NCI-H1417 treated with DMSO at 0.1 percent for 48 hours (cell line): ENCODE measurements around the gene ANKRD23.
A peak's percentile ranks its signal among the peaks of the same experiment; 100 is the strongest.
"Not testable (repeated sequence)": the region's sequence is repeated elsewhere in the genome, so short reads cannot be mapped to it uniquely, and the experiment has no call there.

ENCODE experiments used
- DNase-seq: peaks from one replicate; lab custom pipeline; 2025; lab: John Stamatoyannopoulos, UW

Gene ANKRD23

DNA sequence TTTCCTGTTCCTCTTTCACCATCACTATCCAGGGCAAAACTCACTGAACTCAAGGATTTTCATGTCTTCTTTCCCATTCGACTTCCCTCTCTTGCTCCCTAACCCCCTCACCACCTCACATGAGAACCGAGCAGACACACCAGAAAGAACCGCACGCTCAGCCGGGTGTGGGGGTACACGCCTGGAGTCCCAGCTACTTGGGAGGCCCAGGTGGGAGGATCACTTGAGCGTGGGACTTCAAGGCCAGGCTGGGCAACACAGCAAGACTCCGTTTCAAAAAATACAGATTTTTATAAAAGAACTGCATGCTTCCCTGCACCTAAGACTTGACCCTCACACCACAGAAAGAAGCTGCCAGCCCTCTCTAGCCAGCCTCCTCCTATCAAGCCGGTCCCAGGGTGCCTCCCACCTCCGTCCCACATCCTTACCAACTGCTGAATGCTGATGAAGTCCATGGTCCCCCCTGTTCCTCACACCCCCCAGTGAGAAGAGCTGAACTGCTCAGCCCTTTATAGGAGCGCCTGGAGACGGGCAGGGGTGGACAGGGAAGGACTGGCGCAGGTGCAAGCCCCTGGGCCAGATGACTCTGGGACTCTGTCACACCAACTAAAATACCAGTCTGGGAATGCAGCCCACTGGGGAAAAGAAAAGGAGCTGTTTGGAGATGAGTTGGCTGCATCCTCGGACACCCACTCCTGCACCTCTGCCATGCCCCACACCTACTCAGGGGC lies at the start of gene ANKRD23:
Gene ANKRD23 (minus strand): TSS at position 484 of the 731 bp plus-strand sequence. CDS start 29 bp downstream, at position 455.
- no peak for DNase-seq

DNA sequence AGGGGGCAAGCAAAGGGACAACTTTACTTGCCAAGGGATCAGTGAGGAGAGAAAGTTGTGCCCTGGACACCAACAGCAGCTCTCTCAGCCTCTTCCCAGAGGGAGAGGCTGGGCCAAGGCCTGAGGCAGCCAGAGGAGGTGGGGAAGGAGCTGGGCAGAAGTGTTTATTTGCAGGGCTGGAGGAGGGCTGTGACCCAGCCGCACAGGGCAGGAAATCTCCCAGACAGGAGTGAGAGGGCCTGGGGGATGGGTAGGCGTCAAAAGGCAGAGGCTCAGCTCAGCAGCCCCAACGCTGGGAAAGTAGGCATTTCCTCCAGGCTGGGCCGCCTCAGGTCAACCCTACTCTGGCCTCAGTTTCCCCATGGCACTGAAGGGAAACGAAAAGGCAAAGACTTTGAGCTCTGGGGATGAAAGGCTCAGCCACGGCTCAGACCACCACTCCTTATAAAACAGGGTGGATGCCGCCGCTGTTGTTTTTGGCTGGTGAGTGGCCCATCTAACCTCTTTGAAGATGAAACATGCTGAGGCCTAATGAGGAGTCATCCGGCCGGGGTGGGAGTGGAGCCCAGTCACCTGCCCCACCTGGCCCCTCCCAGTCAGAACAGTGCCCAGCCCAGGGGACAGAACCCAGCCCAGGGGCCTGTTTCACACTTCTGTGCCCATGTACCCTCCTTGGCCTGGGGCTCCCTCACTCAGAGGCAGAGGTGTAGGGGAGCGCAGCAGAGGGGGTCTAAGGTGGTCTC lies 47.9 kb upstream of the ANKRD23 start:
- DNase-seq, result no peak

DNA sequence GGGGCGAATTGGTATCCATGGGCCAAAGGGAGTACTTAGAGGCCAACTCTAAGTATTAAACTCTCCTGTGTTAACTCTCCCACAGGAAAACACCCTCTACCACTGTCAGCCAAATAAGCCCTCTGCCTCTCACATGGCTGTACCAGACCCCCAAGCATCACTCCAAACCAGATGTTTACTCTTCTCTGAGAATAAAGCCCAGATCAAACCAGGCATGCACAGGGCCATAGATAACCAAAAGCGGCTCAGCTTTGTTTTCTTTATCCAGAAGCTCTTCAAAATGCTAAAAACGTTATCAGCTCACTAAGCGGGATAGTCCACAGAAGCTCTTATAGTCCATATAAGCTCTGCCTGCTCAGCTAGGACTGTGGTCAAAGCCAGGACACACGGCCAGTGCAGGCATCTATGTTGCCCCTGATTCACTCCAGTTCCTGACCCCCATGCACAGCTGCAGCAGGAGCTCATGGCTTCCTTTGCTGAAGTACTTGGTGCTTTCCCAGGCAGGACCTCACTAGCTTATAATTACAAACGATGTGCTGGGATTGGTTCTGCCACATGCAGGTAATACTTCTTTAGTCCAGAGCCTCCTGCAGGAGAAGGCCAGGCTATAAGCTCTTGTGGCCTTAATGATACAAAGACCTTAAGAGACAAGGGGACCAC lies 47.0 kb upstream of the ANKRD23 start:
- DNase-seq, result no peak

DNA sequence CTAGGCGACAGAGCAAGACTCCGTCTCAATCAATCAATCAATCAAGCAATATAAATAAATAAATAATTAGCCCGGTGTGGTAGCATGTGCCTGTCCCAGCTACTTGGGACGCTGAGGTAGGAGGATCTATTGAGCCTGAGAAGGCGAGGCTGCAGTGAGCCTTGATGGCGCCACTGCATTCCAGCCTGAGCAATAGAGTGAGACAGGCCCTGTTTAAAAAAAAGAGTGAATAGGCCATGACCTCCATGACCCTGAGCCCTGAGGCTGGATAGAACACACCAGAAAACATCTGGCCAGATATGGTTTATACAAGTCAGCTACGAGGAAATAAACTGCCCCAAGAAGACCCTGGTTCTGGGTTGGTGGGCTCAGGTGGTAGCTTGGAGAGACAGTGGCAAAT lies 46.4 kb upstream of the ANKRD23 start:
- DNase-seq, result no peak

DNA sequence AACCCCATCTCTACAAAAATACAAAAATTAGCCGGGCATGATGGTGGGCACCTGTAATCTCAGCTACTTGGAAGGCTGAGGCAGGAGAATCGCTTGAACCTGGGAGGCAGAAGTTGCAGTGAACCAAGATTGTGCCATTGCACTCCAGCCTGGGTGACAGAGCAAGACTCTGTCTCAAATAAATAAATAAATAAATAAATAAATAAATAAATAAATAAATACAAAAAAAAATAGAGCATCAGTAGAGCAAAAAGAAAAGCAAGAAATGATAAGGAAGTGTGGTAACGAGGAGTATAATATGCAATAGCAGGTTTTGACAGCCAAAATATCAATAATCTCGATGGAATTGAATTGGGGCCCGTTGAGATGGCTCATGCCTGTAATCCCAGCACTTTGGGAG lies 45.7 kb upstream of the ANKRD23 start:
- not testable (repeated sequence) for DNase-seq

DNA sequence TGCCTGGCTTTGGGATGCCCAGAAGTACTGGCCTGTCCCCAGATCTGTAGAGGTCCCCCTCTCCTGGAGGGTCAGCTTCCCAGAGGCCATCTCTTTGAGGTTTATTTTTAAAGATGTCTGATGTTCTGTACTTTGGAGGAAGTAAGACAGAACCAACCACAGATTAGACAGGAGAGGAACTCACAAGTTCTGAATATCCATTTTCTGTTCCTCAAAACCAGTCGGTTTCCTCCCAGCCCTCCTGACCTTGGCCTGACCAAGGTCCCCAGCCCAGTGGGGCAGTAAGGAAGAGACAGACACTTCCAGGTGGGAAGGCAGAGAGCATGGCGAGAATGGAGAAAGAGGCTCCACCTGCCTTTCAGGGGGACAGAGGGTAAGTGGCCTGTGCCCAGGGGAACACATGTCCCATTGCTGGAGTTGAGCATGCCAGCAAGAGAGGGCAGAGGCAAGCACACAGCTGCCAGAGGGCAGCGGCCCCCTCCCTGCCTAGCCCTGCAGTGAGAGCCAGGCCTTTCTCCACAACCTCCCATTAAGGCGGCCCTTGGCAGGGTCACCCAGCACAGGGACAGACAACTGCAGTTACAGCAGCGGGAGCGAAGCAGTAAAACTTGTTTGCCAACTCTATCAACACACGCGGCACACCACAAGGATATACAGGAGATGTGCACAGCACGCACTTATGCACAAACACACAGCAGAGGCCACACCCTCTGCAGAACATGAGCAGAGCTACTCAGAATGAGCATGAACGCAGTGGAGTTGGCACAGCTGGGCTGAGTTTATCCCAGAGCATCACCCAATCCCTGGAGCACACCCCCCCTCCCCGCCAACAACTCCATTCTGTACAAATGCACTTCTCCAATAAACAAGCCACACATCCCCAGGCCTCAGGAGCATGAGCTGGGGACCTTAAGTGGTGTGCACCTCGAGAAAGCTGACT lies 44.5 kb upstream of the ANKRD23 start:
- DNase-seq, result peak; percentile 44

DNA sequence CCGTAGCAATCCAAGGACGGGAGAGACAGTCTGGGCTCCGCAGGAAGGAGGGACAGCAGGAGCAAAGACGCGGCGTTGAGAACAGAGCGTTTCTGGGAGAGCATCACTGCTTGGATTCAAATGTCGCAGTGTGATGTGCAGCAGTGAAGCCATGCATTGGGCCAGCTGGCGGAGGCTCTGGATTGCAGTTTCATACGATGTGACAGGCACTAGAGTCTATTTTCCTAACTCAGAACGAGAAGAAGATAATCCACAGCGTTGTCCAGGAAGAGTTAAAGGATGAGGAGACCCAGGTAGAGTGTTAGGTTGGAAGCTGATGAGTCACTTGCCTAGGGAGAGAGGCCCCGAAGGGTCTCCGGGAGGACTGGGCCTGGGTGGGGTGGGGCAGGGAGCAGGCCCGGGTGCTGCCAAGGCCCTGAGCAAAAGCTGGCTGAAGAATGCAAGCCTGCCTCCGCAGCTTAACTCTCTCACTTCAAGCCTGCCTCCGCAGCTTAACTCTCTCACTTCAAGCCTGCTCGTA lies 43.7 kb upstream of the ANKRD23 start:
- DNase-seq, result no peak

DNA sequence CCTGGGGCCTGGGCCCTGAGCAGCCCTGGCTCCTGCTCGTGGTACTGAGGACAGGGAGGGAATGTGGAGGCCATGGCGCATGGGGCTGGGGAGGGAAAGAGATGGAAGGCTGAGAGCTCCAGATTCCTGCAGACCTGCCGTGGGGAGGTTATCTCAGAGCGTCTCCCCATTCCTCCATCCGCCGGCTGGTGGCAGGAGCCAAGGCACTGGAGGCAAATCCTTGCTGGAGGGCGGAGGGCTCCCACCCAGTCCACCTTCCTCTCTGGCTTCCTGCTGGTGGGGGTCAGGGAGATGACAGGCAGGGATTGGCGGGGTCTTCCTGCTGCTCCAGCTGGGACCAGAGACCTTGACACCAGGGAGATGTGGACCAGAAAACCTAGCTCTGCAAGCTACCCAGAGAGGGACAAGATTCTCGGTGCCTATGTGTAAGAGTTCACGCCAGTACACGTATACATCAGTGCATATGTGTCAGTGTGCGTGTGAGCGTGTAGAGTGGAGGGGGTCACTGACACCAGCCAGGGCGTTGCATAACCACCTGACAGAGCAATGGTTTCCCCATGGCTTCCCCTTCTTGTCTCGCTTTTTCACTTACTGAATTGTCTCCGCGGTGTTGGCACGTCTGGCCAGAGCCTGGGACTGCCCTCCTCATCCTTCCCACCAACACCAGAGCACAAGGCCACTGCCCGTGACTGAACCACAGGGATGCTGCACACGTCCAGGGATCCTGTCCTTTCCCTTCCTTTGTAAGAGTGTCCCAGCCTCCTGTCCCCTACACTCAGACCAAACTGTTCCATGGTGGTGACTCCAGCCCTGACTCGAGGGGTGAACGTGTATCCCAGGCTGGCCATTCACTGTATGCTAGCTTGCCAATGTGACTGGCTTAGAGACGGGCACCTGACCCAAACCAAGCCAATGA lies 41.9 kb upstream of the ANKRD23 start:
- DNase-seq, result no peak

DNA sequence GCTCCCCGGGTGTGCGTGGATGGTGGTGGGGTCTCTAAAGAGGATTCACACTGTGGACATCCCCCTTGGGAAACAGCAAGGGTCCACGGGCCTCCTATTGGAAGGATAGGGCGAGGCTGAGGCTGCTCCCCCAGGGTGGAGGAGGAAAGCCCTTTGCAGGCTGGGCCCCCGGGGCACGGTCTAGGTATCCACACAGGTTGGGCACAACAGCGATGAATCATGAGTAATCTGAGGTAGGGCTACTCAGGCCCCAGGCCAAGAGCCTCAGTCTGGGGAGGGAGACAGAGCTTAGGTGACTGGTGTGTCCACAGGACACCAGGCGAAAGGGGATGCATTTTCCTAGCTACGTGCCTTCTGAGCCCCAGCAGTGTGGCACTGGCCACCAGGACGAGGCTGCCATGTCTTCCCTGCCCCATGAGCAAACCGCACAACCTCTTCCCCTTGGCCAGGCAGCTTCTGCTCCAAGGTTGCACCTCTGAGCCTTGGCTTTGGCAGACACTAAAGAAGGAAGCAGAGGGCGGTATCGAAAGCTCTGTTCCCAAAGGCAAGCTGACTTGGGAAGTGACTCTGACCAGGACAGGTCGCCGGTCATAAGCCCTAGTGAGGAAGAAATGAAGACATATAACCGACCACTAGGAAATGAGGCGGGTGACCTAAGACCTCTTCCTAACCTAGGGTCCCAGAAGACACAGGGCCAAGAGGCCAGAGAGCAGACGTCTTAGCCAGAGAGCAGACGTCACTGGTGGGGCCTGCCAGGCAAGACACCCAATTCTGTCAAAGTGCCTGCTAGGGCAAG lies 40.7 kb upstream of the ANKRD23 start:
- no peak for DNase-seq

DNA sequence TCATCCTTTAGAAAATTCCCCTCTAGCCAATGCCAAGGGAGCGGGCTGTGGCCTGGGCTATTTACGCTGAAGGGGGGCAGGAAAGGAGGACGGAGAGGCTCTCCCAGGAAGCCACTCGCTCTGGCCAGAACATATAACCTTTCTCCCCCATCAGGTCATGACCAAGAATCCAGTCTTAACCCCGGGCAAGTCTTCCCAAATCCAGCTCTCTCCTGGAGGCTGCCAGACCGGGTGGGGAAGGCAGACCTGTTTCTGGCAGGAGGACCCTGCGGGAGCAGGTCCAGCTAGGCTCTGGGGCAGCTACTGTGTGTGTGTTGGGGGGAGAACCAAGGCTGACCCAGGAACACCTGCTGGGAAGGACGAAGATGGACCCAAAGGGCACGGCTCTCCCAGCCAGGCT lies 39.5 kb upstream of the ANKRD23 start:
- DNase-seq, result no peak

DNA sequence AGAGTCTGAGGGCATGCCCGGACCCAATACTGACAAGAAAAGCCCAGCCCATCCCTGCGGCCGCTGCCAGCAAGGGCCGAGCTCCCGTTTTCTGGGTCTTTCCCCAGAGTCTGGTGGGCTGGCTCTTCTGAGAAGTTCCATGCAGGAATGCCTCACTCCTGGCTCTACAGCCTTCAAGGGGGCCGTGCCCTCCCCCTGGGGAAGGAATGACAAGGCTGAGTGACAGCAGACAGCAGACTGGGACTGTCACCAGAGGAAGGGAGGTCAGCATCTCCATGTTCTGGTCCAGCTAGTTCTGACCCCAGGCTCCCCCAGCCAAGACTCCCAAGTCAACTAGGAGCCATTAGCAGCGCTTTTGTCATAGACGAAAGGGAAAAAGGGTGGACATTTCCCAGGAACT lies 39.1 kb upstream of the ANKRD23 start:
- DNase-seq, result no peak

DNA sequence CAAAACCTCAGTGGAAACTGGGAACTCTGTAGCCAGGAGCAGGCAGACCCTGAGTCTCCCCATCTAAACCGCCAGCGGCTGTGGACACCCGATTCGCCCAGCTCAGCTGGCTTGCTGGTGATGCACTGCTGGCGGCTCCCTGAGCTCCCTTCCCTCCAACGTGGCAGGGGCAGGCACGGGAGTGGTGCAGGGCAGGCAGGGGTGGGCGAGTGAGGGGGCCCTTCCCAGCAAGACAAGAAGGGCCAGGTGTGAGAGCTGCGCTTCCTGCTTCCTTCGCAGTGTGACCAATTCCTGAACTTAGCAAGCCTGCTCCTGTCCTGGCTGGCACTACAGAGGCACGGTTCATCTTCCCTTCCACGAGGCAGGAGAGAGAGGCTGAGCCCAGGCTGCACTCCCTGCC lies 38.4 kb upstream of the ANKRD23 start:
- DNase-seq, result no peak

DNA sequence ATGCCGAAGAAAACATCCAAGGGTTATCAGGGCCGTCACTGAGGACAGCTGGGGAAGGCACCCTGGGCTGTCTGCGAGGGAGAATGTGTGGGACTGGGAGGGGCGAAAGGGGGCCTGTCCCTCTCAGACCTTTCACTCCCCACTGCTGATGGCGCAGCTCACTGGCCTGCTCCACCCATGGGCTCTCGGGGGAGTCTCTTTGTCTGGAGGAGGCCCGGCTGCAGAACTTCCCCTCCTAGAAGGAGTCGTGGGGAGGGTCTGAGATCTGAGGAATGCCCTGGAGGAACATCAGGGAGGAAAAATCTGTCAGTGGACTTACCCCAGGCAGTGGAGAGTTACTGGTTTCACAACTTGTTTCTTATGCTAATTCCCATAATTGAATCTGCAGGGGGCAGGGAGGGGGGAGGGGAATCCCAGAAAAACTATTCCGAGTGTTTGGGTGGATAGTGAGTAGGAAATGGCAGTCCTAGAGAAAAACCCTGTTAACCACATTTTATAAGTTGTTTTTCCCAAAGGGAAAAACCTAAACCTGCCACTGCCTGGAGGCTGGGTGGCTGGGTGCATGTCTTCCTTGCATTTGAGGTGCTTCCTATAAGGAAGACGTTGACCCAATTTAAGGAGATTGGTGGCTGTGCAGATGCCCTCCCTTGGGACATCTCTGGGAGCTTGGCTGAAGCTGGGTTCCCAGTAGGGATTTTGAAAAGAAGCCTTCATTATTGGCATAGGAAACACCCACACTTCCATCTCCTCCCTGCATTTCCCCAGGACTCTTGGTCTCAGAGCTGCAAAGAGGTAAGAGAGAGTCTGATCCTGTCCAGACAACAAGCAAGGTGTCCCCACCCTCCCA lies 37.8 kb upstream of the ANKRD23 start:
- DNase-seq, result no peak

DNA sequence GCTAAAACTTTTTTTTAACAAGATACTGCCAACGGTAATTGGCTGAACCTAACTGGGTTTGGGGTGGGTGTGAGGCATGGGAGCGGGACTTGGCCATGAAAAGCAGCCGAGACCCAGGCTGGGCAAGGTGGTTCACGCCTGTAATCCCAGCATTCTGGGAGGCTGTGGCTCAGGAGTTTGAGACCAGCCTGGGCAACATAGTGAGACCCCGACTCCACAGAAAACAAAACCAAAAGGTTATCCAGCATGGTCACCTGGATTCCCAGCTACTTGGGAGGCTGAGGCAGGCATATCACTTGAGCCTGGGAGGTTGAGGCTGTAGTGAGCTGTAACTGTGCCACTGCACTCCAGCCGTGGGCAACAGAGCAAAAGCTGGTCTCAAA lies 37.1 kb upstream of the ANKRD23 start:
- DNase-seq, result no peak

DNA sequence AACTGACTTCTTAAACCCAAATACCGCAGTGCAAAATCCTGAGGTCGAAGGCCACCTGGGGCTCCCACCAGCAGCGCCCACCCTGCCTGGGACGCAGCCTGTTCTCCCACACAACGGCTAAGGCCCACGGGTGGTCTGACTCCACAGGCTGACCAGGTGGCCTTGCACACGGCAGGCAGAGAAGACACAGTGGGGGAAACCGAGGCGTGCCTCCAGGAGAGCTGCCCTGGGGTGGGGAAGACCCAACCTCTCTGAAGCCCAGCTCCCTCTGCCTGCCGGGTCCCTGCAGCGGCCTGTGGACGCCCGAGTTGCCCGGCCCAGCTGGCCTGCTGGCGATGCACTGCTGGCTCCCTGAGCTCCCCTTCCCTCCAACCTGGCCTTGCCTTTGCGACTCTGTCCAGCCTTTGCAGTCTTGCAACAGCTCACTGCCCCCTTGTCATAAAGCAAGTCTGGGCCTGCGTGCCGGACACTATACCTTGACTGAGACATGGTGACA lies 35.8 kb upstream of the ANKRD23 start:
- no peak for DNase-seq

DNA sequence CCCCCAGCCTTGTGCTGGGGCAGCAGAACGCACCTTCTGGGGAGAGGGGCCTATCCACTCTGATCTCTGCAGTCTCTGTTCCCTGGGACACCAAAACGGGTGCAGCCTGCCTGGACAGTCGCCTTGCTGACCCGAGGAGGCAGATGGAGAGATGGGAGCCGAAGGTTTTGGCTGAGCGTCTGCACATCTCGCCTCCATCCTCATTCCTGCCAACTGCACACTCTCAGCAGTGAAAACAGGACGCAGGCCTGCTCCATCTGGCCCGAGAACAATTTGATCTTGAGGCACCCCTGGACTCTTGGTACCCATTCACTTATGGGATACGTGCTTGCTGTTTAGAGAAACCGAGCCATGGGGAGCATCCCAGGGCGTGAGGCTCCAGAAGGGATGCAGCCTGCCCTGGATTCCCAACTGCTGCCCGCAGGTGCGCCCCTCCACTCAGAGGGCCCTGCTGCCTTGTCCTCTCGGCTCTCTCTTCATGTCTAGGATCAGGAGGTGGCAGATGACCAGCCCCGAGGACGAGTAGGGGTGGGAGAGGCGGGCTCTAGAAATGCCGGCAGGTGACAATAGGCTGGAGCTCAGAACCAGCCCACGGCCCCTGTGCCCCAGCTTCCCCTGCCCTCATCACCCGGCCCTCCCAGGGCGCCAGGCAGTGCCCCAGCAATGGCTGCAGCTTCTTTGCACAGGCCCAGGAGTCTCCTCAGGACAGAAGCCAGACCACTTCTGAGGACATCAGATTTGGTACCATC lies 35.1 kb upstream of the ANKRD23 start:
- no peak for DNase-seq

DNA sequence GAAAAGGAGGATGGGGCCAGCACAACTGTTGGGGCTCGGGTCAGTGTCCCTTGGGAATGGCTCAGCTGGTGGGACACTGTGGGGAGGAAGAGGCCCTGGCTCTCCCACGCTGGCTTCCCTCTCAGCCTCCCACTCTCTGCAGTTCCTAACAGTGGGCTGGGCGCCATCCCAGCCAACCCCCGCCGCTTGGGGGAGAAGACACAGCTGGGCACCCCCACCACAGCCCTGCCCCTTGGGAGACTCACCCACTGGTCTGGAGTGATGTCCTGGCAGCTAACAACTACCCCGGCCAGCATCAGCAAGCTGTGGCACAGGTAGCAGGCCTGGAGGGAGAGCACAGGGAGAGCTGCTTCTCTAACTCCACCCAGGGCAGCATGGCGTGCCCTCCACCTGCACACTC lies 34.4 kb upstream of the ANKRD23 start:
- DNase-seq, result no peak

DNA sequence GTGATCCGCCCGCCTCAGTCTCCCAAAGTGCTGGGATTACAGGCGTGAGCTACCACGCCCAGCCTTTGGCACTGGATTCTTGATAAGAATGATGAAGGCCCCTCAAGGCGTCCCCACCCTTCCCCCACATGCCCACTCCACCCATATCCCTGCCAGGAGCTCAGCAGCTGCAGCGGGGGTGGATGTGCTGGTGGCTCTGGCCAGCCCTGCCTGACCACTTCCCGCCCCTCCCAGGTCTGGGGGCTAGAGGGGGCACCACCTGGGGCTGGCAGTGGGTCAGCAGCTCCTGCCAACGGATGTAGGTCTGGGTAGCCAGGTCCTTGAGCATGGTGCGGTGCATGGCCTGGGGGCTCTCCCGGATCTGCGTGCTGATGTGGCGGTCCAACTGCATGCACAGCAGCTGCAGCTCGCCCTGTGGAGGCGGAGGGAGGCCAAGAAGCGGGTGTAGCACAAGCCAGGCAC lies 33.8 kb upstream of the ANKRD23 start:
- no peak for DNase-seq
